Parathyroid adenoma (tissue), 2 donors: Measurements from ENCODE around the gene MAPK9.
"Not testable (repeated sequence)": the region's sequence is repeated elsewhere in the genome, so short reads cannot be mapped to it uniquely, and the experiment has no call there.

Experiments used
- H2AFZ ChIP-seq: fragments of 300-600 bp; sonication (generic); one replicate; pipeline ENCODE4 v1.7.0; 2017; ENCODE audit warnings: antibody characterized with exemption, mild to moderate bottlenecking
- H3K27ac ChIP-seq: fragments of 300-600 bp; sonication (generic); one replicate; pipeline ENCODE4 v1.7.0; 2017
- H3K27me3 ChIP-seq: fragments of 300-600 bp; sonication (generic); one replicate; pipeline ENCODE4 v1.7.0; 2017; ENCODE audit warnings: low read length; ENCODE audit not compliant: control insufficient read depth, insufficient read depth
- H3K36me3 ChIP-seq: fragments of 300-600 bp; sonication (generic); one replicate; pipeline ENCODE4 v1.7.0; 2017; ENCODE audit warnings: low read length; ENCODE audit not compliant: control insufficient read depth, insufficient read depth
- H3K4me1 ChIP-seq: fragments of 300-600 bp; sonication (generic); one replicate; pipeline ENCODE4 v1.7.0; 2017; ENCODE audit warnings: control low read depth
- H3K4me2 ChIP-seq: fragments of 300-600 bp; sonication (generic); one replicate; pipeline ENCODE4 v1.7.0; 2017; ENCODE audit warnings: low read length
- H3K4me3 ChIP-seq: fragments of 300-600 bp; sonication (generic); one replicate; pipeline ENCODE4 v1.7.0; 2017; ENCODE audit warnings: low read depth, low read length
- H3K79me2 ChIP-seq: fragments of 300-600 bp; sonication (generic); one replicate; pipeline ENCODE4 v1.7.0; 2017; ENCODE audit warnings: control low read depth
- H3K9ac ChIP-seq: fragments of 300-600 bp; sonication (generic); one replicate; pipeline ENCODE4 v1.7.0; 2017; ENCODE audit warnings: mild to moderate bottlenecking
- H3K9me3 ChIP-seq: fragments of 300-600 bp; sonication (generic); one replicate; pipeline ENCODE4 v1.7.0; 2017; ENCODE audit warnings: low read length; ENCODE audit not compliant: control insufficient read depth
- TF ChIP-seq, protein P1 (sequence below): fragments of 300-600 bp; sonication (generic); IDR thresholded peaks from one replicate; pipeline ENCODE4 v1.7.0; 2017; ENCODE audit warnings: antibody characterized with exemption, mild to moderate bottlenecking
- donor health status: primary hyperparathyroidism.

The MAPK9 gene

GRCh38 chr5:180213256-180213600 is 78.7 kb downstream of the MAPK9 start:
- H3K9ac ChIP-seq = no peak overlapping the region
- no peak overlapping the region for H3K4me2 ChIP-seq
- H3K9me3 ChIP-seq = no peaks in the 10 kb centered on the region
- H3K27ac ChIP-seq = no peak overlapping the region
- H3K79me2 ChIP-seq = no peaks in the 10 kb centered on the region
- no peaks in the 10 kb centered on the region for H3K4me1 ChIP-seq
- TF ChIP-seq, protein P1, sequence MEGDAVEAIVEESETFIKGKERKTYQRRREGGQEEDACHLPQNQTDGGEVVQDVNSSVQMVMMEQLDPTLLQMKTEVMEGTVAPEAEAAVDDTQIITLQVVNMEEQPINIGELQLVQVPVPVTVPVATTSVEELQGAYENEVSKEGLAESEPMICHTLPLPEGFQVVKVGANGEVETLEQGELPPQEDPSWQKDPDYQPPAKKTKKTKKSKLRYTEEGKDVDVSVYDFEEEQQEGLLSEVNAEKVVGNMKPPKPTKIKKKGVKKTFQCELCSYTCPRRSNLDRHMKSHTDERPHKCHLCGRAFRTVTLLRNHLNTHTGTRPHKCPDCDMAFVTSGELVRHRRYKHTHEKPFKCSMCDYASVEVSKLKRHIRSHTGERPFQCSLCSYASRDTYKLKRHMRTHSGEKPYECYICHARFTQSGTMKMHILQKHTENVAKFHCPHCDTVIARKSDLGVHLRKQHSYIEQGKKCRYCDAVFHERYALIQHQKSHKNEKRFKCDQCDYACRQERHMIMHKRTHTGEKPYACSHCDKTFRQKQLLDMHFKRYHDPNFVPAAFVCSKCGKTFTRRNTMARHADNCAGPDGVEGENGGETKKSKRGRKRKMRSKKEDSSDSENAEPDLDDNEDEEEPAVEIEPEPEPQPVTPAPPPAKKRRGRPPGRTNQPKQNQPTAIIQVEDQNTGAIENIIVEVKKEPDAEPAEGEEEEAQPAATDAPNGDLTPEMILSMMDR = no peak
- no peaks in the 10 kb centered on the region for H3K36me3 ChIP-seq
- no peaks in the 10 kb centered on the region for H3K27me3 ChIP-seq
- H3K4me3 ChIP-seq = no peak overlapping the region
- H2AFZ ChIP-seq = no peak overlapping the region

- no peak overlapping the region for H2AFZ ChIP-seq
- H3K36me3 ChIP-seq = no peaks in the 10 kb centered on the region
- H3K4me3 ChIP-seq = no peak overlapping the region
- TF ChIP-seq, protein P1 = no peak
- H3K9me3 ChIP-seq = no peaks in the 10 kb centered on the region
- H3K79me2 ChIP-seq = no peaks in the 10 kb centered on the region
- H3K27ac ChIP-seq = no peak overlapping the region
- no peaks in the 10 kb centered on the region for H3K27me3 ChIP-seq
- no peak overlapping the region for H3K4me2 ChIP-seq
- no peaks in the 10 kb centered on the region for H3K4me1 ChIP-seq
- H3K9ac ChIP-seq = no peak overlapping the region
Observed at GRCh38 chr5:180212363-180213255, 79.3 kb downstream of the MAPK9 start.

GRCh38 chr5:180211761-180212035 is 80.2 kb downstream of the MAPK9 start:
- TF ChIP-seq, protein P1 = no peak
- H3K4me3 ChIP-seq = no peak overlapping the region
- H3K79me2 ChIP-seq = no peaks in the 10 kb centered on the region
- no peak overlapping the region for H3K27ac ChIP-seq
- H3K9ac ChIP-seq = no peak overlapping the region
- H3K36me3 ChIP-seq = no peaks in the 10 kb centered on the region
- H3K9me3 ChIP-seq = no peaks in the 10 kb centered on the region
- no peak overlapping the region for H3K4me2 ChIP-seq
- no peaks in the 10 kb centered on the region for H3K27me3 ChIP-seq
- H2AFZ ChIP-seq = no peak overlapping the region
- no peaks in the 10 kb centered on the region for H3K4me1 ChIP-seq

DNA sequence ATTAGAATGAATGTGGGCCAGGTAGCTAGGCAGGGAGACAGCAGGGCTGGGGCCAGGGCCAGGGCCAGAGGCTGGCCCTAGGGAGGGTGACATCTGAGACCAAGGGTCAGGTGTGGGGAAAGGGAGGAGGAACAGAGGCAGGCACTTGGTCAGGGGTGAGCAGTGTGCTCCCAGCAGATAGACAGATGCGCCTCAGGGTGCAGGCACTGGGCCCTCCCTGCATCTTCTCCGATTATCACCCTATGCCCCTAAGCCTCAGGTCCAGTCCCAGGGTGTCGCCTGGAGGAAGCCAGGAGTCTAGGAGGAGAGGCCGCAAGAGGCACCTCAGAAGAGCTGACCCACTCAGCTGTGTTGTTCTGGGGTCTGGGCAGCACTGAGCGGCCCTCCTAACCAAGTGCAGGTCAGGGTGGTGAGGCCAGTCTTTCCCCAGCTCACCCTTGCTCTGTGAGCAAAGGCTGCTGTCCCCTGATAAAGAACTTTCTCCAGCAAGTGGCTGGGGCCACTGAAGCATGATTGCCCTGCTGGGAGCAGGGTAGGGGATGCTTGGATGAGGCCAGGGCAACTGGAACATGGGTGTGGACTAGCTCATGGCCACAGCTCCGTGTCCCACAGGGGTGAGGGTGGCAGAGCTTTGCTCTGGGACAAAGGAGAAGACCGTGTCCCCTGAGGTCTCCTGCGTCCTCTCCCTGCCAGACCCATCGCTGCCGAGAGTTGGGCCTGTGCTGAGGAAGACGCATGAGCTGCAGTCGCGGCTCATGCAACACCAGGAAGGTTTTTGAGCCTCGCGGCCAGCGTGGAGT is 80.7 kb downstream of the MAPK9 start:
- H3K36me3 ChIP-seq = no peaks in the 10 kb centered on the region
- TF ChIP-seq, protein P1 = no peak
- H3K4me3 ChIP-seq = no peak overlapping the region
- H3K4me1 ChIP-seq = no peaks in the 10 kb centered on the region
- H3K27me3 ChIP-seq = no peaks in the 10 kb centered on the region
- no peaks in the 10 kb centered on the region for H3K79me2 ChIP-seq
- H3K27ac ChIP-seq = no peak overlapping the region
- no peak overlapping the region for H3K4me2 ChIP-seq
- H2AFZ ChIP-seq = no peak overlapping the region
- no peak overlapping the region for H3K9ac ChIP-seq
- no peaks in the 10 kb centered on the region for H3K9me3 ChIP-seq

GRCh38 chr5:180210077-180210476 is 81.8 kb downstream of the MAPK9 start:
- H2AFZ ChIP-seq, H3K4me1 ChIP-seq, H3K9me3 ChIP-seq, H3K4me3 ChIP-seq, H3K36me3 ChIP-seq, H3K27me3 ChIP-seq, H3K27ac ChIP-seq, H3K4me2 ChIP-seq, H3K9ac ChIP-seq, H3K79me2 ChIP-seq: not testable (repeated sequence)
